HG02938 (cell line): Measurements from ENCODE around the gene CRHR2.

ENCODE experiments used
- ATAC-seq: cut with Tn5 transposase; IDR thresholded peaks from one replicate; pipeline ENCODE4 v1.9.1; 2021; ENCODE audit warnings: mild to moderate bottlenecking, moderate library complexity; ENCODE audit not compliant: unreplicated experiment

CRHR2 gene

DNA sequence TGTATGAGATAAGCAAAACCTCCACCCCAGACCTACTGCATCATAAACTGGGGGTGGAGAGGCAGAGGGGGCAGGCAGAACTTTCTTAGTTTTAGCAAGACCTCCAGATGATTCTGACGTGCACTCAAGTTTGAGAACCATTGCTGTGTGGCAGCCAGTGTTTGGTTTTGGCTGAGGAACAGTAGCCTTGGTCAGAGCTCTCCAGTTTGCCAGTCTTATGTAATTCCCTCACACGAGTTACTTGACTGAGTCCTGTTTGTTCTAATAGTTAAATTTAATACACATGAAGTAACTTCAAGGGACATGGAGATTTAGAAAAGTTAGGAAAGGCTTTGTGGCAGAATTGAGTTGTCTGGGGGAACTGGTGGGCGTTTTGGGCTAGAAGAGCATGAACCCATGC lies 49.0 kb downstream of the CRHR2 start:
- ATAC-seq, result no peak

DNA sequence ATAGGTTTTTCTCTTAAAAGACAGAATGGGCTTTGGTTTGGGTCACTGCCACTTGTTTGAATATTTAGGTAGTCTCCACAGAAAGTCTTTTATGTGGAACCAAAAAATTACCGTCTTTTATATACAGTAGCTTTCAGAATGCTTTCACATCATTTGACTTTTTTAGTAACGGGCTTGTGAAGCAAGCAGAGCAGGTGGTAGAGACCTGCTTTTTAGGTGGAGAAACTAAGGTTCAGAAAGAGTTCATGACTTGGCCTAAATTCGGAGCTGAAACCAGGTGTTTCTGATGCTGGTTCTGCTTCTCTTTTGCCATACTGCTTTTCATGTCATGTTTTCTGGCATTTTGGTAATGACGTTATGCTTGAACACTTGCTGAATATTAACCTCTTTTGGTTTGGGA lies 51.3 kb downstream of the CRHR2 start:
- ATAC-seq, result peak; percentile 60

- ATAC-seq, result no peak
Observed at GRCh38 chr7:30627026-30627425, 55.2 kb downstream of the CRHR2 start.

DNA sequence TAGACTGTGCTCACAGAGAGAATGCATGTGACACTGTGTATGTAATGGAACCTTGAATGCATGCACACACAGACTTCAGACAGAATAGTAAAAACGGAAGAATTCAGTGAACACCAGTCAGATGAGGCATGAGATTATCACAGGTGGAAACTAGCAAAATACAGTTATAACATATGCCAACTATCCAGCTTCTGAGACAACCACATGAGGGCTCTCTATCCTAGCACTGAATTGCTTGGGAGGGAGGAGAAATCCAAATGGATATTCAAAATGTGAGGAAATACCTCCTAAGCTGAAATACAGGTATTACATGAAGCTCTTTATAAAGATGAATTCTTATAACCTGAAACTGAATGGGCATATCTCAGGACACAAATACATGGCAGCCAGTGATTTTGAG lies 57.0 kb downstream of the CRHR2 start:
- no peak for ATAC-seq

DNA sequence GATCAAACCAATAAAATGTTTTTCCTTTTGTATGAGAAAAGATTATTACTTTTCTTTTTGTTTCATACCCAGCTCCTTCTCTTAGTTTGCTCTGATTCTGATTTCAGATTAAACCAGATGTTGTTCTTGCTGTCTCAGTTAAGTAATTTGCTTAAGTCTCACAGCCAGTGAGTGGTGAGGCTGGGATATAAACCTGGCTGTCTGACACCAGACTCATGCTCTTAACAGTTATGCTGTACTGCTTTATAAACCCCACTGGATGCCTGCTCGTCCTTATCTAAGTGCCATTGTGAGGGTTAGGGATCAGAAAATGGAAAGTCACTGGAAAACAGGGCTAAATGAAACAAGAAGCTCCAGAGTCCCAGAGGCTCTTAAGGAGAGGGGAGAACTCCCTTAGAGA lies 63.3 kb downstream of the CRHR2 start:
- ATAC-seq, result no peak

- no peak for ATAC-seq
Observed at GRCh38 chr7:30618080-30618676, 64.1 kb downstream of the CRHR2 start.

- ATAC-seq, result no peak
Observed at GRCh38 chr7:30617359-30617758, 64.9 kb downstream of the CRHR2 start.

DNA sequence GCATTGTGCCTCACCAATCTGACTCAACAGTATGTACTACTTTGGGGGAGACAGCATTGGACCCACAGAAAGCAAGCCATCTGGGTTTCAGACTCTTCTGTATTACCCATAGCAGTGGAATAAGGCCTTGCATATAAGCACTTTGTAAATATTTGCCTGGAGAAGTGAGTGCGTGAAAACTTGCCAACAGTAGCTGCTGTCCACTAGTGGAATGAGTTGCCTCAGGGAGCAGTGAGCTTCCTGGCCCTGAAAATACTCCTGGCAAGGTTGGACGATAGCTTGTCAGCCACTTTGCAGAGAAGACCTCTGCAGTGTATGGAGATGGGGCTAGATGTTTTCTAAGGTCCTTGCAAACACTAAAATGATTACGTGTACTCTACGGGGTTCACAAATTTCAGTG lies 65.9 kb downstream of the CRHR2 start:
- no peak for ATAC-seq

DNA sequence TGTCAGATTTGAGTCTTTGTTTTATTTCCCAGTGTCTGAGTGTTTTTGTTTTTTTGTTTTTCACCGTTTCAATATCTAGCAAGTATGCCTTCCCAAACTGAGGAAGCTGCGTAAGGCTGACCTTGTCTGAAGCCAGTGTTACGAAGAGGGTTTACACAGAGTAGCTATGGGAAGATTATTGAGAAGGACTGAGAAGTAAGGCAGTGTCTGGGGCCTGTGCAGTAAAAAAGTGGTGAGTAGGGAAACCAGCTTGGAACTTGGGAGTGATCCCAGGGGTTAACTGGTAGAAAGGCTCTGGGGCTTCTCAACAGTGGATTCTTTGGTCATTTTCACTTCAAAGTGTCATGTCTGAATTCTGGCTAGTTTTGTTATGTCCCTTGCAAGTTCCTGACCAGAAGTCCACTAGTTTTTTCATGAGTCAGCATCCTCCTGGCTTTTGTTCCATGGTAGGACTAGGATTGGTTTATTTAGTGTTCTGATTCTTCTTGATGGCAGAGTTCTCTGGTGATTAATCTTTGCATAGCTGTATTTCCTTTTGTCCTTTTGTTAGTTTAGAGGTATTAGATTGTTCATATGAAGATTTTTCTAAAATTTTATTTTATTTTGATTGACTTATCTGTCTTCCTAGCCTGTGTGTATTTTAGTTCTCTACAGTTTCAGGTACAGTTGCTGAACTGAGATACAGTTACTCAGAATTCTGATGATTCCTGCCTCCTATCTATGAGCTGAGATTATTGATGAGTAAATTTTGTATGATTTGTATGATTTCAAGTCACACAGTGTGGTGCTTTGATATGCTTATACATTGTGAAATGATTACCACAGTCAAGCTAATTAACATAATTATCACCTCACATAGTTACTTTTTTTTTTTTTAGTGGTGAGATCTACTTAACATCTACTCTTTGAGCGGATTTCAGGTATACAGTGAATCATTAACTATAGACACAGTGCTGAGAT lies 68.6 kb downstream of the CRHR2 start:
- ATAC-seq, result no peak

- no peak for ATAC-seq
Observed at GRCh38 chr7:30612658-30613265, 69.5 kb downstream of the CRHR2 start.

GRCh38 chr7:30605832-30606231 lies 76.4 kb downstream of the CRHR2 start:
- ATAC-seq, result no peak

GRCh38 chr7:30604901-30605300 lies 77.4 kb downstream of the CRHR2 start:
- ATAC-seq, result no peak
